Measurements from ENCODE around the gene FST.

DNA sequence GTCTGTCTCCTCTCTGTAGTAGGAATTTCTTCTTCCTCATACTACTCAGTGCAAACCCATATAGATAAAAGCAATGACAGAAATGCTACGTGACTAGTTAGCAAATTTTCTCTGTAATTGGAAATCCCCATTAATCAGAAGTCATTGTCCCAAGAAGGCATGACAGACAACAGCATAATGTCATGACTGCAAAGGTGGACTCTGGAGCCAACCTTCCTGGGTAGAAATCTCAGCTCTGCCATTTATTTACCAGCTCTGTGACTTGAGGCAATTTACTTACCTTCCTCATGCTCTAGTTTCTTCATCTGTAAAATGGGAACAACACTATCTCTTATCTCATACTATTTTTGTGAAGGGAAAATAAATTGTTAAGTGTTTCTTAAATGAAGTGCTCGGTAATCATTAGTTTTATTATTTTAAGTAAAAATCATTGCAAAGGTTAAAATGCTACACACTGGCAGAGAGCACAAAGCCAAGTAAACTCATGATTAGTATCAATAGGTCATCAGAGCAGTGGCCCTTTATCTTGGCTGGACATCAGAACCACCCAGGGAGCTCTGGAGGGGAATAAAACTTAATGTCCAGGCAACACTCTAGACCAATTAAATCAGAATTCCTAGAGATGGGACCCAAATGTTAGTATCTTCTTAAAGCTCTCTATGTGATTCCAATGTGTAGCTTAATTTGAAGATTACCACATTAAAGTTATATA is 43.8 kb upstream of the FST start:
- TF ChIP-seq CTCF (IDR thresholded peaks at IDR 0.05) (no peak), POLR2A (IDR thresholded peaks at IDR 0.05) (no peak)
